ENCODE measurements around the gene FBXO31. TPM values are rescaled to one million over a fixed set of nuclear protein-coding genes. Genes with fewer than 3 reads are reported as not detected.

The FBXO31 gene
- total and polyA plus RNA-seq, 9 of the 15 experiments (the other 6 are each of a cell fraction or from before 2014, with no cell fraction given) = 0.18 to 33.3 (median 10.9) TPM

GRCh38 chr16:87344931-87345631 lies 38.5 kb downstream of the FBXO31 start:
- DNase-seq (ENCODE audit: extremely low read depth in 1 of 4, low spot score in 3 of 4) (no peak), FAIRE-seq (no peak), ATAC-seq (no peak)
- H3K9me3 ChIP-seq (replicated peaks; ENCODE audit: control insufficient read depth, insufficient read depth, low read depth, low read length) = no peaks in the 10 kb centered on the region
- no peak overlapping the region for H3K27ac ChIP-seq (ENCODE audit: extremely low read depth, low read depth, low read length)
- peaks cover 2% of the 10 kb centered on the region; the same call in 2 of the 3 replicates for H3K79me2 ChIP-seq (ENCODE audit: control insufficient read depth, insufficient read depth, low read length)
- H3K4me3 ChIP-seq = no peak overlapping the region
- no peak for TF ChIP-seq ZNF174 (CRISPR knock-in tag; IDR thresholded peaks at IDR 0.05)
- no peak for TF ChIP-seq CTBP1 (IDR thresholded peaks at IDR 0.05; ENCODE audit: borderline replicate concordance)
- no peak for TF ChIP-seq PRPF4 (IDR thresholded peaks at IDR 0.05; ENCODE audit: insufficient read depth, low read depth, low read length, poor library complexity, severe bottlenecking)
- peak; percentile 32 for TF ChIP-seq RBM22 (IDR thresholded peaks at IDR 0.05; ENCODE audit: low read depth, low read length, poor library complexity, severe bottlenecking)
- TF ChIP-seq GABPB2 (CRISPR knock-in tag; conservative IDR thresholded peaks at IDR 0.05) = no peak
- no peak for TF ChIP-seq ZMIZ1 (IDR thresholded peaks at IDR 0.05; ENCODE audit: low read depth in 2 of 2, low read length in 2 of 2)
- intact Hi-C loops (cut with micrococcal nuclease) (no loop called here), in situ Hi-C loops (cut with MboI) (no loop called here)
- no TSS peak for BruUV-seq (replicated peaks)
- no peak overlapping the region for H3K9ac ChIP-seq (ENCODE audit: insufficient read depth in 1 of 2, low read depth in 2 of 2, low read length in 2 of 2)
- peaks cover 0 to 23% of the 10 kb centered on the region in 2 experiments; a peak in 1 of 5 replicates for H3K4me1 ChIP-seq (replicated peaks in 1 of 2; ENCODE audit: control insufficient read depth in 2 of 2, insufficient read depth in 2 of 2, low read length in 2 of 2)
- H4K20me1 ChIP-seq (replicated peaks; ENCODE audit: control insufficient read depth, insufficient read depth, low read length) = no peaks in the 10 kb centered on the region; the same call in 1 of the 2 replicates
- H3K4me2 ChIP-seq (ENCODE audit: insufficient read depth, low read length) = no peak overlapping the region
- no peaks in the 10 kb centered on the region for H3K27me3 ChIP-seq (ENCODE audit: control insufficient read depth in 2 of 2, insufficient read depth in 2 of 2, low read length in 2 of 2)
- 89% methylated on average over 12 of the region's 17 CpGs for WGBS (ENCODE audit: insufficient coverage, low coverage, missing lambda C conversion rate)
- H3K36me3 ChIP-seq (ENCODE audit: control insufficient read depth, insufficient read depth, low read length) = peaks cover 71% of the 10 kb centered on the region; the same call in 2 of the 3 replicates
- ChIA-PET POLR2A (interaction anchor here (0.6 to 1.2 kb wide), 2 partner anchors 10 to 128 kb away, joined by 3 to 7 read pairs; no protein-coding TSS in a partner anchor), CTCF (ENCODE audit: low intra/inter-chr PET ratio) (no interaction called here)
- H2AFZ ChIP-seq (ENCODE audit: low read depth, low read length) = no peak overlapping the region
- peaks cover 5% of the 10 kb centered on the region for H3K9me1 ChIP-seq (ENCODE audit: control insufficient read depth, insufficient read depth, low read length)

All from K562 (cell line).